ENCODE data around the gene DTNB.

Gene DTNB

GRCh38 chr2:25335204-25335603 is 338.2 kb downstream of the DTNB start:
- no peak for DNase-seq

DNA sequence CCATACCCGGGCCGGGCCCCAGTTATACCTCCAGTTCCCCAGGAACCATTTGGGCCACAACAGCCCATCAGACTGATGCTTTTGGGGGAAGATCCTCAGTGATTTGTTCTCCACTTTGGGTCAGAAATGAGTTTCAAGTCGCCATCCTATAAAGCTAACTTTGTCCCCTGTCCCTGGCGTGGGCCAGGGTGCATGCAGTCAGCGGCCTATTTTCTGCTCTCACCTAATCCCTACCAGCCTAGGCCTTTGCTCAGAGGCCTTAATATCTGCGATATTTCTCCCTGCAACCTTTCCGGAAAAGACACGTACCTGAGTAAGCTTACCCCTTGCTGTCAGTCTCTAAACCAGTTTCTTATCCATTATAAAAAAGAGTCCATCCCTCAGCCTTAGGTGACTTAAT is 338.9 kb downstream of the DTNB start:
- no peak for DNase-seq

DNA sequence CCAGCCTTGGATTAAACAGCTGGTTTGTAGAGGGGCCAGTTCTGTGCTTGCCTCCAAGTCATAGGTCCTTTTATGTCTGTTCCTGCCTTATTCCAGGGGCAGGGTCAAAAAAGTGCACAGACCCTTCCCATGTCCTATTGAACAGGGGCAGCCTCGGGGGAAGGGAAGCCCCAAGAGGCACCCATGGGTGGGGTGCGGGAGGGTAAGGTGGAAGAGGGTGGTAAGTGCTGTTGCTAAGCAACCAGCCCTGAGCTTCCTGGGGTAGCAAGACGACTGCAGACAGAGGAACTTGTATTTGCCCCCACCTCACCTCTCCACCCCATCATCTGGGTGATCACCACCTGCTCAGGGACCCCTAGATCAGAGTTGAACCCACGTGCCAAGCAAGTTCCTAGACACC is 339.4 kb downstream of the DTNB start:
- DNase-seq, result no peak

DNA sequence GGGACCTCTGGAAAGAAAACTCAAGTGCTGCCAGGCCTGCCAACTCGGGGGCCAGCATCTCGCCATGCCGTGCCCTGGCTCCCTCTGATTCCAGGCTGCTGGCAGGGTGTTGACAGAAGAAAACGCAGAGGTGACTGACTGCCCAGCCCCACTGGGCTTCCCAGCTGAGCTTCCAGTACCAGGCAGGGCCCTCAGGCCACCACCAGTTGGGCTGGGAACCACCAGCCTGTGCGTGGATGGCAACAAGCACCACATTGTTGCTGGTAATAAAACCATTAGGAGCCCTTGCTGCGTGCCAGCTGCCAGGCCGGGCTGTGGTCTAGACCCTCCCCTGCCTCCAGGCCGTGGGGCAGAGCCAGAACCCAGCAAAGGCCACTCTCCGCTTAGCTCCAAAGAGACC is 340.8 kb downstream of the DTNB start:
- no peak for DNase-seq

DNA sequence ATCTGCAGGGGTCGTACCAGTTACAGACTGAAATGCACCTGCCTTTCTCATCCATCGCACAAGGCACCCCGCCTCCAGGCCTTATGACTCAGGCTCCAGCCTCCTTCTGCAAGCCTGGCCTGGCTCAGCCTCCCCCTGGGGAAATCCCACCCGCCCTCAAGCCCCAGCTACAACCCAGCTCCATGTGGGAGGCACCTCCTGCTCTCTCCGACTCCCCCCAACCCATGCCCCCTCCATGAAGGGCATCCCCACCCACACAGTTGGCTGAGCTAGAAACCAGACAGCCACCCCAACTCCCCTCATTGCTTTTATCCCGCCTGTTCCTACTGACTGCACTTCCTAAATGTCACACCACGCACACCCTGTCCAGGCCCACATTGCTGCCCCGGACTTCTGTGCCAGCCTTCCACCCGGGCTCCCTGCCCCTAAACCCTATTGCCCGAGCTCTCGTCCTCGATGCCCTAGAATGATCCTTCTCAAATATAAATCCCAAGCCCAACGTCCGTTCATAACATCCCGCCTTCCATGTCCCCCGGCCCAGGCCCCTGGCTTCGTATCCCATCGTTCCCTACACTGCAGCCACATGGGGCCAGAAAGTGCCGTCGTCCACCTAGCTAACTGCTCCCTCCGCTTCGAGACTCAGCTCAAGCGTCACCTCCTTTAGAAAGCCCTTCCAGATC is 341.6 kb downstream of the DTNB start:
- no peak for DNase-seq

DNA sequence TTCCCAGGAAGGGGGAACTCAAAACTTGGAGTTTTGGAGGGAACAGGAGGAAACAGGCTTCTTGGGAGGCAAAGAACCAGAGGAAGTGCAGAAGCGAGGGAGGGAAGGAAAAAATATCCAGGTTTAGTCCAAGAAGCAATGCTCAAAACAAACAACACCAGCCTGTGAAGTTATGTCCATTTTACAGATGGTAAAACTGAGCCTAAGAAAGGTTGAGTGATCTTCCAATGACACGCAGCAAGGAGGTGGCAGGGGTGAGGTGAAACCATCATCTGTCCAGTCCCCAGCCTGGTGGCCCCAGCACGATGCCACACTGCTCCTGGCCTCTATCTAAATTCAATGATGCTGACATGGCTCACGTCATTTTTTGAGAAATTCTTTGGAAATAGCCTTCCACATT is 342.4 kb downstream of the DTNB start:
- no peak for DNase-seq

GRCh38 chr2:25330273-25330672 is 343.1 kb downstream of the DTNB start:
- DNase-seq, result no peak

GRCh38 chr2:25328152-25329085 is 345.0 kb downstream of the DTNB start:
- DNase-seq, result no peak
